NCI-H446 (cell line): ENCODE data around the gene SORCS1.

Experiments used
- DNase-seq, 2 experiments: peaks; one replicate each; lab custom pipeline; 2025; lab: John Stamatoyannopoulos, UW

SORCS1 gene

DNA sequence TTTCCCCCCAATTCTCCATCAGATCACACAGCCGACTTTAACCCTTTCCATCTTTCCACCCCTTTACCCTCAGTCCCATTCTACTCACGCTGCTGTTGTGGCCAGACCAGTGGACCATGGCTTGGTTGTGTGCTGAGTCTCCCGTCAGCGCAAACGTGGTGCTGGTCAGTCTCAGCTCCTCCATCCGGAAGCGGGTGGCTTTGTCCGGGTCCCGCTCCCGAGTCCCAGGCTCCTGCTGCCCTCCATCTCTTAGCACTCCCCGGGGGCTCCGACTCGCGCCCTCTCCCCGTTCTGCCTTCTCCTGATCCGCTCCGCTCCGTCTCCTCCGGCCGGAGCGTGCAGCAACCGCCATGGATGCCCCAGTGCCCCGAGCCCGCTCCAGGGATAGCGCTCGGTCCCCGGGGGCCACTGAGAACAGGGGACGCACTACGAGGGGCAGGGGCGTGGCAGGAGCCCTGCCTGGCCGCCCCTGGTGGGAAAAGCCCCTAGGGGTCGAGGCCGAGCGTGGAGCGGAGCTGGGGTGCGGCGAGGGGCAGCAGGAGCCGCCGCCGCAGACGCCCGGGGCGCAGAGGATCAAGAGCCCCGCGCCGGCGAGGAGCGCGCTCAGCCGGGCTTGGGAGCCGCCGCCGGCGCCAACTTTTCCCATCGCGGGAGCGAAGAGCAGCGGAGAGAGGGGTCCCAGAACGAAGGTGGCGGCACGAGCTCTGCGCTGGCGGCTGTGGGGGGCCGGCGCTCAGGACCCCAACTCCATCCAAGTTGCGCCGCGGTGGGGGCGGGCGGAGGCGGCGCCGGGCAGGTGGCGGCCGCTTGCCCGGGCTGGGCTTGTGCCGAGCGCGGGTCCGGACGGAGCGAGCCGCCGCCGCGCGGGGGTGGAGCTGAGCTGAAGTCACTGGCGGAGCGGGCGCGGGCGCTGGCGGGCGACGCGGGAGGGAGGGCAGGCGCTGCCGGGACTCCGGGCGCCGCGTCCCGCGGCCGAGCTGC lies at the start of gene SORCS1:
Gene SORCS1, minus strand, starts transcription at position 826 of the 981 bp plus-strand sequence.
- DNase-seq, result no peak

DNA sequence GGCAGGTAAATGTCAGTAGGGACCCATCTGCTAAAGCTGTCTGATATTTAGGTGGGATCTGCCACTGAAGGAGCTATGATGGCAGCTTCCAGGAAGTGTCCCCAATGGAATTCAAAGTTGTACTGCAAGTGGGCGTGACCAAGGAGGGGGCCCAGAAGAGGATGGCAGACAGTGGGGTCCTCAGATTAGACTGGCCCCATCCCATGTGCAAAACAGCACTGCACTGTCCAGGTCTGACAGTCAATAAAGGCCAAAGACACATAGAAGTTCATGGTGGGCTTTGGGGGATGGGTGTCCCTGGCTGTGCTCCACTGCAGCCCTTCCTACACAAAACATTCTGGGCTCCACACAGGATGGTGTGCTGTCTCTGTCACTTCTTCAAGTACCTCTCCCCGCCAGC lies 49.8 kb upstream of the SORCS1 start:
- DNase-seq, result no peak

DNA sequence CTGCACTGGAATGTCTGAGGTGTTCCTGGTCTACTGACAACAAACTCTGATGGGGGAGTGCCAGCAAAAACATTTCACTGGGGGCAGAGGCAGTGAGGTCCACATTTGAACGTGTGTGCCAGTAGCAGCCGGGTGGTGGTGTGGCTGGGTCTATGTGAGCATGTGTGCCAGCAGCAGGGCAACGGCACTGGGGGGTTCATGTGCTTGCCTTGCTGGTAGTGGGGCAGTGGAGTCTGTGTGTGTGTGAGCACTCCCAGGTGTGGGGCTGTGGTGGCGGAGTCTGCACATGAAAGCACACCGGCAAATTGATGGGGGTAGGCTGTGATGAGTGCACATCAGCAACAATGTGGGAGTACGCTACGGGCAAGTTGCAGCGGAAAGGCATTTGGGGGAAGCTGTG lies 49.4 kb upstream of the SORCS1 start:
- DNase-seq, result no peak

DNA sequence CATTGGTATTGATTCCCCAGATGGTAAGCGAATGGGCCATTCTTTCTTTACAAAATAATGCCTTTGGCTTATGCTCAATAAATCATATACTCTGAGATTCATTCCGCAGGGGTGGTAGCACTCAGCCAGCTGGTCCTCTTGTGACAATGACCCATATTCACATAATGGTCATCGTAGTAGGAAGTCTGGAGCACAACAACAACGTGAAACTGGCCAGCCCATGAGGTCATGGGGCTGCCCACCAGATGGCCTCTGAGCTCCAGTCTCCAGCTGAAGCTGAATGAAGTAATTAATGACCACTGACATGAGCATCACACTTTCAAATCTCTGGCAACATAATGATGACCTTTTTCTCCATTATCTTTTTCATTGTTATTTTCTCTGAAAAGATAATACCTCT lies 42.3 kb upstream of the SORCS1 start:
- no peak for DNase-seq

DNA sequence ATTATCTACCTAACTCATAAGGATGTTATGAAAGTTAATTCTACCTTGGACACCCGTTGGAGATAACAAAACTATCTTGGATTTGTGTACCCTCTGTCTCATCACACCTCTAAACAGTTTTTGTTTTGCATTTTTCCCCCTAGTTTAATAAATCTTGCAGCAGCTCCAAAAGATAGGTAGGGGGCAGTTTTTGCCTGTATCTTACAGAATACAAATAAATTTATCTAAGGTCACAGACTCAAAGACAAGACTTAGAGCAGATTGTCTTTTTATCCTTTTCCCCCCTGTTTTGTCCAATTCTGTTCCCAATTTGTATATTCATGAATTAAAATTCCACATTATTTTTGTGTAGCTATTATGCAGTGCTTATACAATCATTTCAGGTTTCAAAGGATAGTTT lies 5.0 kb upstream of the SORCS1 start:
- no peak for DNase-seq

DNA sequence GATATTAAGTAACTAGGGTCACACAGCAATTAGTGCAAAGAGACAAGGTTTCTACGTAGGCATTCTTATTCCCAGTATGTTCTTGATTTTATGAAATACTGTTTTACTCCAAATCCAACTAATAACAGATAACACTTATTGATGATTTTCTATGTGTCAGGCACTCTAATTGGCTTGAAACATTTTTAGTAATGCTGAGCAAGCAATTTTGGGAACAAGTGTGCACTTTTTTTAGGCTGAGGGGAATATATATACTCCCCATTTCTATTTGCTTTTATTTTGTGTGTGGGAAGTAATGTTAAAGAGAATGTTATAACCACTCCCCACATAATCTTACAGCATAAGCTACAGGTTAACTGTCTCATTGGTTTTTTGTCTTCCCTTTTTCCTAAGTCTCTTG lies 4.2 kb upstream of the SORCS1 start:
- DNase-seq, result no peak

DNA sequence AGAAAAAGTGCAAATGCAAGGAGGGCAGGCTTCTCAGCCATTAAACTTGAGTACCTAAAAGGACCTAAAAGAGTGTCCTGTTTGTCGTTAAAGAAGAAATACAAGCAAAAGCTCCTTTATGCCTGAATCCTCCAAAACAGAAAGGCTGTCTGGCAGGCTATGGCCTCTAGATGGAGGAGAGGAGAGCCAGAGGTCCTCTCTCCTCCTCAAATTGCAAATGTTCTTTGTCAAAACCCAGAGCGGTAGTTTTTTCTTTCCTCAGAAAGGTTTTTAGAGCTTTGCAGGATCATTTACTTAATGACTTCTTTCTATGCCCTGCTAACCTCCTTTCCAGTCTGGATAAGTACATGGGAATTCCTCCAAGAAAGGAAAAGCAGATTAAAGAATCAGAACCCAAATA lies 1.9 kb upstream of the SORCS1 start:
- DNase-seq, result no peak

DNA sequence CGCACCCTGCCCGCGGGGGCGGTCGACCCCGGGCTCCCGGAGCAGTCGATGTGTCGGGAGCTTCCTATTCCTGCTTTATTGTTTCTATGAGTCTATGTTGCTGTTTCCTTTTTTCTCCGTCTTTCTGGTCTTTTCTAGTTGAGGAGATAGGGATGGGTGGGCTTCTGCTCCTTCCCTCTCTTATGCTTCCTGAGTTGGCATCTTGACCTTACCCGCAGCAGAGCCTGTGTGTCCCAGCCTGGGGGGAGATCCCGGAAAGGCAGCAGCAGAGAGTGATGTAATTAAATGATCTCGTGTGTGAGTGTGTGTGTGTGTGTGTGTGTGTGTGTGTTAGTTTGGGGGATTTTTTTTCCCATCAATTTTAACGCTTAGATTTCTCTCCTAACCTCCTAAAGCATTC lies 486 bp upstream of the SORCS1 start:
- no peak for DNase-seq

DNA sequence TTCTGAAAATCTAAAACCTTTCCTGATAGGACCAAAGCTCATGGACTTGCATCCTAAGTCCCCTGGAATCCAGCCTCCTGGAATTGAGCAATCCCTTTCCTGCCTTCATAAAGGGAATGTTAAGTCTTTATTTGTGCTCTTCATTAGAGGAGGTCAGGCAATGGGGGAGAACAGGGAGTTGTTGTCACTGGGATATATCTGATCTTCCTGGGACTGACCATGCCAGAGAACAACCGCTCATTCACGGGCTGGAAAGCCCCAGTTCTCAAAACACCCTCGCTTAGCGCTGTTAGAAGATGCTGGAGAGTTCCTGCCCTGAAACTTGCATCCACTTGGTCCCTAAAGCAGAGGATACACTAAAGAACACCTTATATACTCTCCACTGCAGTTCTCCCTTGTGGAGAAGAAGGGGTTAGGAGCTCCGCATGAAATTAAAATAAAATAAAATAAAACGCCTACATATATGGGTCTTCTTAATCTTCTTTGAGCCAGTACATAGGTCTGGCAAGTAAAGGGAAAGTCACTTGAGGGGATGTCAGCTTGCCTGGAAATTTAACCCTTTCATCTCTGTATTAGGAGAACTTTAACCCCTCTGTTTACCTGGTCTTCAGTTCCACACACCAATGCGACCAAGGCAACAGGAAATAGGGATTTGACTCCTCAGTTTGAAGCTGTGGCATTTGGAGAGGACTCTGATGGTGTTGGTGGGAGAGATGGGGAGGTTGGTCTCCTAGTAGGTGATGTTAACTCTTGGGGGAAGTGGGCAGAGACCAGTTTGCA lies 1.2 kb downstream of the SORCS1 start:
- DNase-seq, result no peak

DNA sequence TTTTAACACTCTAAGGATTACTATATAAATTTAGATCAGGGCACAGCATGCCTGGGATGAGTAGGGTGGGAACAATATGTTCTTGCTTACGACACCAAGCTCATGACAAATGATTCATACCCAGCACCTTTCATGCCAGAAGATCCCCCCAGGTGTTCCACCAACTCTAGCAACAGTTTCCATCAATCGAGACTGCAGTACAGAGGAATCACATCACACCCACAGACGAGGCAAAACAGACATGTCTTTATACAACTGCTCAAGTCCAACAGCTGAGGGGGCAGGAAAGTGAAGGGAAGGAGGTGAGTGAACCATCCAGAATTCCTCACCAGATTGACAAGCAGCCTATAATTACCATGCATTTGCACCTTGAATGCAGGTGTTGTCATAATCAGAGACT lies 3.6 kb downstream of the SORCS1 start:
- no peak for DNase-seq

DNA sequence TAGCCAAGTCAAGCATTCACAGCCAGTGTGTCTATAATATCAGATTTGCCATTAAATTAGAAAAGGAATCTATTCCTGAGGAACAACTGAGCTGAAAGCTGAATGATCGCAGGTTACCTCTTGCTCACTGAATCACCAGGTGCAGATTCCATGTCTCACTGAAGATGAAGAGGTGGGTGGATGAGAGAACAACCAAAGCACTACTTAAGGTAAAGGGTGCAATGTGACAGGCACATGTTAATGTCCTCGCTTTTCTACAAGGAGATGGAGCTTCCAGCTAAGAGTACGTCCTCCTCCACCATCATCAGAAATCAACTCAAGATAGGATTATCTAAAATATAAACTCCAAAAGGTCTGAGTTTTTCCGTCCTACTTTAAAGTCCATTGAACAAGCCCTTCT lies 4.6 kb downstream of the SORCS1 start:
- no peak for DNase-seq

DNA sequence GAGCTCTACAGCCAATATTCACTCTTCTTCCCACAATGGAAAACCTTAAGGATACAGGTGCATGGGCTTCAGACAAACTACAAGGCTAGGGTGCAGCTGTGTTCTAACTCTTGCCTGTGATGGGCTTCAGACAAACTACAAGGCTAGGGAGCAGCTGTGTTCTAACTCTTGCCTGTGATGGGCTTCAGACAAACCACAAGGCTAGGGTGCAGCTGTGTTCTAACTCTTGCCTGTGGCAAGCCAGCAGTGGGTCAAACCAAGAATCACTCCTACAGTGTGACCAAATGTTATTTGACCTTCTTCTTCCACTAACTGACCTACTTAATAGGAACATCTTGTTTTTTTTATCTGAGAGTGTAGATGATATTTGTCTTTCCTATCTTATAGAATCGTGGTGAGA lies 7.4 kb downstream of the SORCS1 start:
- no peak for DNase-seq

DNA sequence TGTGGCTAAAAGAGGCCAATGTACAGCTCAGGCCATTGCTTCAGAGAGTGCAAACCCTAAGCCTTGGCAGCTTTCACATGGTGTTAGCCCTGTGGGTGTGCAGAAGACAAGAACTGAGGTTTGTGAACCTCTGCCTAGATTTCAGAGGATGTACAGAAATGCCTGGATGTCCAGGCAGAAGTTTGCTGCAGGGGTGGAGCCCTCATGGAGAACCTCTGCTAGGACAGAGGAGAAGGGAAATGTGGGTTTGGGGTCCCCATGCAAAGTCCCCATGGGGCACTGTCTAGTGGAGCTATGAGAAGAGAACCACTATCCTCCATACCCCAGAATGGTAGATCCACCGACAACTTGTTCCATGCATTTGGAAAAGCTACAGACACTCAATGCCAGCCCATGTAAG lies 12.4 kb downstream of the SORCS1 start:
- DNase-seq, result no peak

DNA sequence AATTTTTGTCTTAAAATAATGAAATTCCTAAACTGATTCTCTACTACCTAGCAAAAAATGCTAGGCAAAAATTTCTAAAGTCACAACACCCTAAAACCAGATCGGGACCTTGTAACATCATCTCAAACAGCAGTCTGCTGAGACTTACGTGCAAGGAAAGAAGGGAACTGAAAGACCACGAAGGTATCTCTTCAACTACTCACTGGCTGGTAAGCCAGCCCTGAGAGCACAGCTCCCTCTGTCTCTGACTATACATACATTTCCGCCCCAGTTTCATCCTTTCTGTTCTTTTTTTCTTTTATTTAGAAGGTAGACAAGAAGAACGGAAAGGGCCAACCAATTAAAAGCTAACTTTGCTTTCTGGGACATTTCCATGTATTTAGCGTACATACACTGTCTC lies 15.6 kb downstream of the SORCS1 start:
- DNase-seq, result no peak

DNA sequence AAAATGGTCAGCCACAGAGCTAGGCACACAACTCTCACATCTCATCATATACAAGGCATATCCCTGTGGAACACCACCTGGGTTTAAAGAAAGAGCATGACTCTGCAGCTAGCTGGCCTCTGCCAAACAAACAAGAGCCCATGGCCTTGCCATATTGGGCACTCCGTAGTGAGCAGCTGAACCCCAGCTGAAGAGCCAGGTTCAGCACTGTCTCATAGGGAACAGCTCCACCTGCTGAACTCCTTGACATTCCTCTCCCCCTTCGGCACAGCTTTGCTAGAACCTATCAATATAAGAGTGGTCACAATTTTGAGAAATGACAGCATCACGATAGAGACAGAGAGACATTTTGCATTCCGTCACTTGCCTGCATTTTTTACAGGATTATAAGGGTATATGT lies 20.0 kb downstream of the SORCS1 start:
- DNase-seq, result no peak

DNA sequence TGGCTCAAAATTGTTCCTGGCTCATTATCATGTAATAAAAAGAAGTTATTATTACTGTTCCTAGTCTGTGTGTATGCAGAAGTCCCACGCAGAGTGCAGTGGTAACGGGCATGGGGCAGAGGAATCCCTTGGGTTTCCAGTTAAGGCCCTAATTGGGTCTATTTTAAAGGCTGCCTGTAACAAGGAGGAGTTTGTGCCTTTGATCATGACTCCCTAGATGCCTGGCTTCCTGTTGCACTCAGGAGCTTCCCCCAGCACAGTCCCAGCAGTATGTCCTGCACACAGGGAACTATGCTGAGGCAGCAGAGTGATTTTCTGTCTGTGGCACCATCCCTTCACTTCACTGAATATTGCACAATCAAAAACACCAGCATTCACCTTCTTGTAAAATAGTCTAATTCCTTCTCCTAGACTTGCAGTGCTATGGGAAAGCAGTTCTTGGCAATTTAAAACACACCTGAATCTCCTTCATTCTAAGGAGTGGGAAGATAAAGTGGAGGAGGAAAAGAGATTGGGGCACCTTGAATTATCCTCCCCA lies 22.9 kb downstream of the SORCS1 start:
- no peak for DNase-seq

DNA sequence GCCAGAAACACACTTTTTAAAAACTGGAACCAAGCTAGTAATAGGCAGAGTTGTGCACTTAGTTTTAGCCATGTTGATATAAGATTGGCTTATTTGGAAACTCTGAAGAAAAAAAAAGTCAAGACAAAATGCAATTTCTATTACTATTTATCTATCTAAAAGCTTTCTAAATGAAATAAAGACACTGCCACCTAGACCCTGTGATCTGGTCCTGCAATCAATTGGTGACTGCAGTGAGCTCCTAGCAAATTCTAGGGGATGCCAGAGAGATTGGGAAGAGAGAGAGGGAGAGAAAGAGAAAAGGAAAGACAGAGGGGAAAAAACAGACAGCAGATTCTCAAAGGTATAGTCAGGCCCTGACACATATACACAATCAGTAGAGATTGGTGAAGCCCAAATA lies 25.3 kb downstream of the SORCS1 start:
- DNase-seq, result no peak

DNA sequence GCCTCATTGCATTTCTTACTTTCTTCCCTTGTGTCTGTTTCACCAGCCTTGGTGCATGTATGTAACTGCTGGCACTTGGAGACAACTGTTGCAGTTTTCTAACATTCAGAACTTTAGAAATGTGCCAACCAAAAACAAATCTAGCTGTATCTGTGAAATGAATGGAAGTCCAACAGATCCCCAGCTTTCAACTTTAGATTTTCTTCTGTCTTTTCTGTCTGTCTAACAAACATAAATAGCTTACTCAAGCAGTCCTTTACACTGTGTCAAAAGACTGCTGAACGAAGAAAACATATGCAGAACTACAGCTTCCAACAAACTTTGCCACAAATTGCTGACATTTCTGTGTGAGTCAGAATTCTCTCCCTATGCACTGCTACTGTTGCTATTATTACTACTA lies 30.9 kb downstream of the SORCS1 start:
- DNase-seq, result no peak

DNA sequence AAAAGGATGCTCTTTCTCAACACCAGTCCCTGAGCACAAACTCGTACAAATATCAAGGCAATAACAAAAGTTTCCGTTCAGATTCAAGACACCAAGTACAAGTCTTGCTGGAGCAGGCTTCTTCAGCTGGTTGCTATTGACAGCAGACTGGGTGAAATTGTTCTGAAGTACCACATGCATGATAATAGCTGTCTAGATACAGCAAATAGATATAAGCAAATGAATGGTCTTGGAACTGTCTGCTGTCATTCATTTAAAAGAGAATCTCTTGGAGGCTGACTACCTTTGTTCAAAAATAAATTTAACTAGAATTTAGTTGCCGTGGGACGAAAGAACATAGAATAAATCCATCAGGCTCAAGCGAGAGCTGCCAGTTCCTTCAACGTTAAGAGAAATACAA lies 35.5 kb downstream of the SORCS1 start:
- DNase-seq, result no peak

DNA sequence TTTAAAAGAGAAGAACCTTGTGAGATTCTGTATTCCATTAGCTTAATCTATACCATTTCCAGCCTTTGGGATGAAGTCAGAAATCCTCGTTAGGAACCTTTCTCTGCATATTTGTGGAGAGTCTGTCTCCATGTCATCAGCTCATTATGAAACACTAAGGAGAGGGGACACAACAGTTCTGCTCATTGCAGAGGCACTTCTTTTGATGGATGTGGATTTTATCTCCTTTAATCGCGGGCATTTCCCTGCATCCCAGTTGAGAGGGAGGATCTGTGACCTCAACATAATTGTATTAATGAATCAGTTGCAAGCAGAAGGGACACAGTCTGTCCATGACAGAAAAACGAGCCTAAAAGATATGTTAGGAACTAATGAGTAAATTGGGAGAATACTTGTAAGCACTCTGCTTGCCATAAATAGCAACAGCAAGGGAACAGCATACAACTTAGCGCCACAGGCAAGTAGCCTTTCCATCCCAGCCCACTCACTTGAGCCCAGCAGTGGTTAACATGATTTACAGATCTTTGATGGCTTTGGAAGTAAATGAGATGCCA lies 37.9 kb downstream of the SORCS1 start:
- DNase-seq, result no peak

DNA sequence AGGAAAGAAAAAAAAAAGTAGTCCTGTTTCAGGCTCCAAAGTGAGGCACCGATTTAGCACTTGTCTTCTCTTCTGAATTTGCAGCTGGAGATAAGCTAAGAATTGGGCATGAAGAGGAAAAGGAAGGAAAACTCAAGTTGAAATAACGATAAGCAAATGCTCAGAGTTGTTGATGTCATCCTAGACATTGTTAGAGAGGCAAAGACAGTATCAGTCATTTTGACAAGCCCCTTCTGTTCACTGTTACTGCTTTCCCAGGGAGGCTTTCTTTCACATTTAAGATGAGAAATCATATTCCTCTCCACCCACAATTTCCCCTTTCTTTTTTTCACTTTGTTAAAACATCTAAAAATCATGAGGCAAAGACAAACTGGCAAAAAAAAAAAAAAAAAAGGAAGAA lies 41.8 kb downstream of the SORCS1 start:
- no peak for DNase-seq

DNA sequence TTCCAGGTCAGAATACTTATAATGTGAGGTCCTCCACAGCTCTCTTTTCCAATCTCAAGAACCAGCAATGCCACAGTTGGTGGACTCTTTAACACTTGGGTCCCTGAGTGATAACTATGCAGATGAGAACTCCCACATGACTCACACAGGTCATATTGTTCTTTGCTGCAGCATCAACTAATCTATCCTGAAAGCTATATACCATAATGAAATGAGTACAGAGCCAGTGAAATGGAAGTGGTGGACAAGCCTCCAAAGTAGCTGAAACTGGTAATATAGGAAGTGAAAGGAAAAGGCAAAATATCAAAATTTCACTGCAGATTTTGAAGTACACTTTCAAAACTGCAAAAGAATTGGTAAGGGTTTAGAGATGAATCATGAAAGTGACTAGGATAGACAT lies 45.6 kb downstream of the SORCS1 start:
- no peak for DNase-seq
